Subcutaneous preadipocyte (primary cell): ENCODE results near the gene ZNF816. TPM values are rescaled to one million over a fixed set of nuclear protein-coding genes. Genes with fewer than 3 reads are reported as not detected.

Experiments
- total RNA-seq: library from RNA; depleted of rRNA; stranded (reverse); fragments of >200 nt; gene quantifications from 2 replicates; pipeline ENCODE4 v1.2.3, GENCODE V29; 2012

ZNF816 gene
- 6.6 and 7.3 TPM in 2 replicates for total RNA-seq

DNA sequence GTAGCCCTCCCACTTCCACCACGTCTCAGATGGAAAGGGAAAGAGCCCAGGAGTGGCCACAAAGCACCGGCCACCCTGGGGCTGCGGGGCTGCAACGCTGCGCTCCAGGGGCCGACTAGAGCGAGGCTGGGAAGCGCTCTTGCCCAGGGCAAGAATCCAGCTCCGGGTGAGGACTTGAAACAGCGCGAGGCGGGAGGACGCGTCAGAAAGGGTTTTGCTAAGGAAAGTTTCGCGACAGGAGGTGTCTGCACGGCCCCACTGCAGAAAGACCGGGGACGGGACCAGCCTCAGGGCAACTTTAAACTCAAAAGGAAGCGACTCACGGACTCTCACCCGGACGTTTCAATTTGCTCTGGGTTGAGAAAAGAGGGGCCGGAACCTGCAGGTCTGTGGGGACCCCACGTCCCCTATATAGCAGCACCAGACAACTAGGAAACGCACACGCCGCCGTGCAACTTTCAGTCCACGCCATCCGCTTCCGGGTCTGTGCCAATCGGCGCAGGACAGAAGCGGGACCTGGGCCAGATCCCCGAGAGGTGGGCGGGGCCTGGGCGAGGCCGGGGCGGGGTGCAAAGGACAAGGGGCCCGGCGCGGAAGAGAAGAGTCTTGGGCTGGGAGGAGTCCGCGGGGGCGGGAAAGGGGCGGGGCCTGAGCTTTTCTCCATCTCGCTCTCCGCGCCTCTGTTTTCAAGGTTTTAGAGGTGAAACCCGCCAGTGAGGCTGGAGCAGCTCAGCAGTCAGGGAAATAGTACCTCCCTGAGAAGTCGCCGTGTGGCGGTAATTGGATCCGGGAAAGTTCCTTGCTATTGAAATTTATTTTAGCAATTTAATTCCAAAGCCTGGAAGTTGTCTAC lies at the start of gene ZNF816:
ZNF816 (minus strand) TSS at position 488 of the 853 bp plus-strand sequence. CDS start 6,792 bp downstream, outside the sequence.

DNA sequence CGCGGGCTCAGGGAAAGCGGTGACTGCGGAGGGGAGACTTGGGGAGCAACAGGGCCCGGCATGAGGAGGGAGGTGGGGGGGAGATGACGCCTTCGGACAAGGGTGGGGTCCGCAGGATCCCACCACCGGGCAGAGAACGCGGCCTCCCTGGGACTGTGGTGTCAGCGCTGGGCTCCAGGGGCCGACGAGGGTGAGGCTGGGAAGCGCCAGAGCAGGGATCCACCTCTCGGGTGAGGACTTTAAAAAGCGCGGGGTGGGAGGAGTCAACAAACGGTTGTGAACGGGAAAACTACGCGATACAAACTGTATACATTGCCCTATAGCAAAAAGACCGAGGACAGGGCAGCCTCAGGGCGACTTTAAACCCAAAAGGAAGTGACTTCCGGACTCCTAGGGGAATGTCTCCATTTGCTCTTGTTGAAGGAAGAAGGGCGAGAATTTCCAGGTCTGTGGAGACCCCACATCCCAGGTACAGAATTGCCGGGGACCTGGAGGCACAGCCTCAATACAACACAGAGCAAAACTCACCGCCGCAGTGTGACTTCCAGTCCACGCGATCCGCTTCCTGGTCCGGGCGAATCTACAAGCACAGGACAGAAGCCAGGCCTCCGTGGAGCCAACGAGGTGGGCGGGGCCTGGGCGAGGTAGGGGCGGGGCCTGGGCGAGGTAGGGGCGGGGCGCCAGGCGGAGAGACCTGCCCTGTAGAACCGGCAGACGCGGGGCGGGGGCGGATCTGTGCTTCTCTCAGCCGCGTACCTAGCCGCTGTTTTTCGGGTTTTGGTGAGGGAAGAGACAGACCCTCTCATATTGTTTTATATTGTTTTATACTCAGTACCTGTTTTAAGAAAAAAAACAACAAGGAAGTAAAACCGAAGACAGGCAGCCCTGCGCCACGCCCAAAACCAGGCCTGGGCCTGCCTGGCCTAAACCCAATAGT lies 39.6 kb downstream of the ZNF816 start, which contains the start of gene ZNF888:
ZNF888 (minus strand) TSS at position 588 of the 937 bp plus-strand sequence. CDS start 5,555 bp downstream, outside the sequence.

Other genes starting within 250 kb of the ZNF816 start
- 8.1 and 11.3 TPM in 2 replicates for gene ZNF611, start 227.8 kb downstream of the ZNF816 start, total RNA-seq
- 3.7 and 5.9 TPM in 2 replicates for gene ZNF600, start 176.1 kb downstream of the ZNF816 start, total RNA-seq
- gene ZNF28, start 141.2 kb downstream of the ZNF816 start, total RNA-seq = 10.7 and 13.7 TPM in 2 replicates
- gene ZNF468, start 105.3 kb downstream of the ZNF816 start, total RNA-seq = 11.4 and 16.8 TPM in 2 replicates
- 9.4 and 11.8 TPM in 2 replicates for gene ZNF320, start 65.2 kb downstream of the ZNF816 start, total RNA-seq
- 2.6 and 3.3 TPM in 2 replicates for gene ZNF888, start 39.5 kb downstream of the ZNF816 start, total RNA-seq
- gene ERVV-1, start 51.0 kb upstream of the ZNF816 start, total RNA-seq = not detected in 2 replicates
- not detected in 2 replicates for gene ERVV-2, start 81.9 kb upstream of the ZNF816 start, total RNA-seq
- gene ZNF160, start 140.5 kb upstream of the ZNF816 start, total RNA-seq = 27.6 and 39.5 TPM in 2 replicates
- 2.2 and 3.7 TPM in 2 replicates for gene ZNF415, start 170.0 kb upstream of the ZNF816 start, total RNA-seq
- 4.8 and 7.6 TPM in 2 replicates for gene ZNF347, start 196.2 kb upstream of the ZNF816 start, total RNA-seq
- gene ZNF665, start 230.5 kb upstream of the ZNF816 start, total RNA-seq = 3.7 and 4.8 TPM in 2 replicates